ENCODE data around the gene IQCM. TPM values are rescaled to one million over a fixed set of nuclear protein-coding genes. Genes with fewer than 3 reads are reported as not detected.

The IQCM gene
- polyA plus RNA-seq, 2 of the 4 experiments (the other 2 are of a cell fraction), result 0.05 TPM; not detected in 1

- no peak for TF ChIP-seq POLR2AphosphoS2 (conservative IDR thresholded peaks at IDR 0.05; ENCODE audit: low read length)
- no peak for TF ChIP-seq HOXB13 (CRISPR knock-in tag; IDR thresholded peaks at IDR 0.05; ENCODE audit: low read depth)
- no peak for TF ChIP-seq HEYL (CRISPR knock-in tag; IDR thresholded peaks at IDR 0.05)
- no peak for TF ChIP-seq SMC3 (IDR thresholded peaks at IDR 0.05)
- no peak for TF ChIP-seq RAD21 (conservative IDR thresholded peaks at IDR 0.05 in 1 of 2, IDR thresholded peaks at IDR 0.05 in 1 of 2)
- TF ChIP-seq RCOR1 (IDR thresholded peaks at IDR 0.05; ENCODE audit: low read depth, low read length), result no peak
- no peak for TF ChIP-seq REST (IDR thresholded peaks at IDR 0.05)
- no peak for TF ChIP-seq NPAS2 (CRISPR knock-in tag; IDR thresholded peaks at IDR 0.05; ENCODE audit: borderline replicate concordance)
- no peak for TF ChIP-seq FOXS1 (CRISPR knock-in tag; IDR thresholded peaks at IDR 0.05)
- TF ChIP-seq ZSCAN20 (CRISPR knock-in tag; IDR thresholded peaks at IDR 0.05), result no peak
- TF ChIP-seq JUNB (IDR thresholded peaks at IDR 0.05), result no peak
- no peak for TF ChIP-seq HDAC2 (IDR thresholded peaks at IDR 0.05)
- no peak for TF ChIP-seq EP300 (IDR thresholded peaks at IDR 0.05)
- no peak for TF ChIP-seq CHD4 (IDR thresholded peaks at IDR 0.05; ENCODE audit: borderline replicate concordance)
- TF ChIP-seq ATOH8 (CRISPR knock-in tag; IDR thresholded peaks at IDR 0.05; ENCODE audit: low read depth), result no peak
- TF ChIP-seq GATA3 (IDR thresholded peaks at IDR 0.05; ENCODE audit: borderline replicate concordance), result no peak
- no peak for TF ChIP-seq CBX8 (IDR thresholded peaks at IDR 0.05)
- TF ChIP-seq TP53 (CRISPR knock-in tag; IDR thresholded peaks at IDR 0.05), result no peak
- no peak for TF ChIP-seq NR3C1 (IDR thresholded peaks at IDR 0.05)
- no peak for TF ChIP-seq CHD2 (IDR thresholded peaks at IDR 0.05; ENCODE audit: low read length, partially characterized antibody)
- Histone ChIP-seq H3K9me3 (no peaks in the 10 kb centered on the region), H3K4me3 (no peak overlapping the region), H3K4me1 (no peaks in the 10 kb centered on the region), H3K4me2 (no peak overlapping the region), H3K27ac (no peak overlapping the region)
- CTCF ChIA-PET, result no interaction called here
- POLR2A ChIA-PET, result no interaction called here
- FAIRE-seq (no peak), ATAC-seq (no peak), DNase-seq (ENCODE audit: low read depth in 1 of 2, low spot score in 1 of 2) (no peak)
These were observed 106.0 kb downstream of the IQCM start for GRCh38 chr4:149709640-149710039.

- Histone ChIP-seq H3K4me1 (no peaks in the 10 kb centered on the region), H3K4me3 (no peak overlapping the region), H3K9me3 (no peaks in the 10 kb centered on the region), H3K27ac (no peak overlapping the region), H3K4me2 (no peak overlapping the region)
- POLR2A ChIA-PET, result no interaction called here
- FAIRE-seq (no peak), DNase-seq (ENCODE audit: low read depth in 1 of 2, low spot score in 1 of 2) (no peak), ATAC-seq (no peak)
- no peak for TF ChIP-seq BHLHE40 (IDR thresholded peaks at IDR 0.05; ENCODE audit: low read depth, low read length)
- TF ChIP-seq JUN (IDR thresholded peaks at IDR 0.05), result no peak
- no peak for TF ChIP-seq E2F6 (IDR thresholded peaks at IDR 0.05; ENCODE audit: borderline replicate concordance, low read depth)
- TF ChIP-seq TP53 (CRISPR knock-in tag; IDR thresholded peaks at IDR 0.05), result no peak
- no peak for TF ChIP-seq CBX2 (IDR thresholded peaks at IDR 0.05; ENCODE audit: borderline replicate concordance, low read depth)
- no peak for TF ChIP-seq CTCF (IDR thresholded peaks at IDR 0.05)
- TF ChIP-seq EHMT2 (IDR thresholded peaks at IDR 0.05; ENCODE audit: low read depth), result no peak
- no peak for TF ChIP-seq NFE2L2 (conservative IDR thresholded peaks at IDR 0.05; ENCODE audit: low read length)
- no peak for TF ChIP-seq FOSL2 (IDR thresholded peaks at IDR 0.05)
- no peak for TF ChIP-seq FOSL2 (CRISPR knock-in tag; IDR thresholded peaks at IDR 0.05)
- TF ChIP-seq ZFP36 (IDR thresholded peaks at IDR 0.05; ENCODE audit: borderline replicate concordance, partially characterized antibody), result no peak
- TF ChIP-seq ZC3H11A (IDR thresholded peaks at IDR 0.05), result no peak
- 12% methylated on average over 1 of the region's 1 CpG for WGBS (ENCODE audit: missing lambda C conversion rate)
- CTCF ChIA-PET, result no interaction called here
These were observed 107.0 kb downstream of the IQCM start for GRCh38 chr4:149708513-149709130.

Data from A549 (cell line).